ENCODE measurements around the gene PPP1R1C. TPM values are rescaled to one million over a fixed set of nuclear protein-coding genes. Genes with fewer than 3 reads are reported as not detected.

Gene PPP1R1C
- total RNA-seq, 4 donors from 2014 or later, result 0.11 TPM; not detected in 3

DNA sequence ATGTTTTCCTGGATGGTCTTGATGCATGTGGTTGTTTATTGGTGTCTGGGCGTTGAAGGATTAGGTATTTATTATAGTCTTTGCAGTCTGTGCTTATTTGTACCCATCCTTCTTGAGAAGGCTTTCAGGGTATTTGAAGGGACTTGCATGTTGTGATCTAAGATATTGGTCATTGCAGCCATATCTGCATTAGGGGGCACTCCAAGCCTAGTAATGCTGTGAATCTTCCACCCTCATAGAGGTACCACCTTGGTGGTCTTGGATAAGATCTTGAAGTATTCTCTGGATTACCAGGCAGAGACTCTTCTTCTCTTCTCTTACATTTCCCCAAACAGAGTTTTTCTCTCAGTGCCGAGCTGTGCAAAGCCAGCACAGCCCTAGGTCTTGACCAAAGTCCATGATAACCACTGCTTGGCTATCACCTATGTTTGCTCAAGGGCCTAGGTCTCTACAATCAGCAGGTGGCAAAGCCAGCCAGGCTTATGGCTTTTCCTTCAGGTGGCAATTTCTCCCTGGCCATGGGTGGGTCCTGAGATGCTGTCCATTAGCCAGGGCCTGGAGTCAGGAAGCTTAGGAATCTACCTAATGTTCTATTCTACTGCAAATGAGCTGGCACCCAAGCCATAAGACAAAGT is 15.4 kb upstream of the PPP1R1C start:
- DNase-seq (ENCODE audit: extremely low spot score), result no peak
- intact Hi-C loops (cut with DNase I), result no loop called here
- 96% methylated on average over 2 of the region's 2 CpGs for WGBS
- Histone ChIP-seq H3K27me3 (no peaks in the 10 kb centered on the region), H3K9me3 (no peaks in the 10 kb centered on the region), H3K27ac (replicated peaks in 1 of 4) (no peak overlapping the region), H3K36me3 (no peaks in the 10 kb centered on the region), H3K4me3 (no peak overlapping the region), H3K4me1 (no peaks in the 10 kb centered on the region)
- TF ChIP-seq, protein P1, sequence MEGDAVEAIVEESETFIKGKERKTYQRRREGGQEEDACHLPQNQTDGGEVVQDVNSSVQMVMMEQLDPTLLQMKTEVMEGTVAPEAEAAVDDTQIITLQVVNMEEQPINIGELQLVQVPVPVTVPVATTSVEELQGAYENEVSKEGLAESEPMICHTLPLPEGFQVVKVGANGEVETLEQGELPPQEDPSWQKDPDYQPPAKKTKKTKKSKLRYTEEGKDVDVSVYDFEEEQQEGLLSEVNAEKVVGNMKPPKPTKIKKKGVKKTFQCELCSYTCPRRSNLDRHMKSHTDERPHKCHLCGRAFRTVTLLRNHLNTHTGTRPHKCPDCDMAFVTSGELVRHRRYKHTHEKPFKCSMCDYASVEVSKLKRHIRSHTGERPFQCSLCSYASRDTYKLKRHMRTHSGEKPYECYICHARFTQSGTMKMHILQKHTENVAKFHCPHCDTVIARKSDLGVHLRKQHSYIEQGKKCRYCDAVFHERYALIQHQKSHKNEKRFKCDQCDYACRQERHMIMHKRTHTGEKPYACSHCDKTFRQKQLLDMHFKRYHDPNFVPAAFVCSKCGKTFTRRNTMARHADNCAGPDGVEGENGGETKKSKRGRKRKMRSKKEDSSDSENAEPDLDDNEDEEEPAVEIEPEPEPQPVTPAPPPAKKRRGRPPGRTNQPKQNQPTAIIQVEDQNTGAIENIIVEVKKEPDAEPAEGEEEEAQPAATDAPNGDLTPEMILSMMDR (IDR thresholded peaks at IDR 0.05), result no peak
- TF ChIP-seq EP300 (IDR thresholded peaks at IDR 0.05) (no peak), POLR2AphosphoS5 (IDR thresholded peaks at IDR 0.05) (no peak), POLR2A (IDR thresholded peaks at IDR 0.05; ENCODE audit: low read depth) (no peak)

DNA sequence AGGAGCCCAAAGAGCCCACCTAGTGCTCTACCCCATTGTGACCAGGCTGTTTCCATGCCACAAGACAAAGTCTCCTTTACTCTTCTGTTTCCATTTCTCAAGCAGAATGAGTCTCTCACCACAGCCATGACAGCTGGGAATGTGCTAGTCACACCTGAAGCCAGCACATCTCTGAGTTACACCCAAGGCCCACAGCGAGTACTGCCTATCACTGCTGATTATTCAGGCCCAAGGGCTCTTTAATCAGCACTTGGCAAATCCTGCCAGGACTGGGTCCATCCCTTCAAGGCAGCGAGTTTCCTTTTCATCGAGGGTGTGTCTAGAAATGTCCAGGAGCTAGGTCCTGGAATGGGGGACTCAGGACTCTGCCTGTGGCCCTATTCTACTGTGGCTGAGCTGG is 14.6 kb upstream of the PPP1R1C start:
- H3K36me3 ChIP-seq, result no peaks in the 10 kb centered on the region
- TF ChIP-seq, protein P1 (IDR thresholded peaks at IDR 0.05), result no peak
- TF ChIP-seq EP300 (IDR thresholded peaks at IDR 0.05), result no peak
- 75% methylated on average over 3 of the region's 3 CpGs for WGBS
- no peaks in the 10 kb centered on the region for H3K9me3 ChIP-seq
- H3K4me3 ChIP-seq, result no peak overlapping the region
- no peak for DNase-seq (ENCODE audit: extremely low spot score)
- no peaks in the 10 kb centered on the region for H3K27me3 ChIP-seq
- H3K27ac ChIP-seq (replicated peaks in 1 of 4), result no peak overlapping the region
- intact Hi-C loops (cut with DNase I), result no loop called here
- no peaks in the 10 kb centered on the region for H3K4me1 ChIP-seq

DNA sequence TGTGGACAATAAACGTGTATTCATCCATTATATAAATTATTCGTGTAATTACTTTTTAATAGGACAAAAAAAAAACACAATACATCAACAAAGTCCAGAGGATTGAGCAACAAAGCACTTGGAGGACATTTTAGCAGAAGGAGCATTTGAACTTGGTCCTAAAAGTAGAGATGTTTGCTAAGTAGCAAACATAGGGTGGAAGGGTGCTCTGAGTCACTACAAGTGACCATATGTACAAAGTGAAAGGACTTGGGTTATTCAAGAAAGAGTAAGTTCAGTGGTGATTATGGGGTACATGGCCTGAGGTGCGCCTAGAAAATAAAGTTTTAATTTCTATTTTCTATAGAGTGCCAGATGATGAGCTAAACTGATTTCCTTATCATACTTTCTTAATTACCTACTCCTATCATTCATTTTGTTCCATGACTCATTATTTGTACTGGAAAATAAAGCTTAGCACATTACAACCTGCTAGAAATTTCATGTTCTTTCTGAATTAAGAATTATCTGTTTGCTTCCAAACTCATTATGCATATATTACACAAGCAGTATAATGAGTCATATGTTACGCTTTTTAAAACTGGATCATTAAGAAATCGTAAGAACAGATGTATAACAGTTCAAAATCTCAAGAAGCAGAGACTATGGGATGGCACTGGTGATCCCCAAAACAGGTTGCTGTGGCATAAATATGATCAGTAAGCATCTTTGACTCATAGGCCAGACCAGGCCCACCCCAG is 13.1 kb upstream of the PPP1R1C start:
- intact Hi-C loops (cut with DNase I), result no loop called here

DNA sequence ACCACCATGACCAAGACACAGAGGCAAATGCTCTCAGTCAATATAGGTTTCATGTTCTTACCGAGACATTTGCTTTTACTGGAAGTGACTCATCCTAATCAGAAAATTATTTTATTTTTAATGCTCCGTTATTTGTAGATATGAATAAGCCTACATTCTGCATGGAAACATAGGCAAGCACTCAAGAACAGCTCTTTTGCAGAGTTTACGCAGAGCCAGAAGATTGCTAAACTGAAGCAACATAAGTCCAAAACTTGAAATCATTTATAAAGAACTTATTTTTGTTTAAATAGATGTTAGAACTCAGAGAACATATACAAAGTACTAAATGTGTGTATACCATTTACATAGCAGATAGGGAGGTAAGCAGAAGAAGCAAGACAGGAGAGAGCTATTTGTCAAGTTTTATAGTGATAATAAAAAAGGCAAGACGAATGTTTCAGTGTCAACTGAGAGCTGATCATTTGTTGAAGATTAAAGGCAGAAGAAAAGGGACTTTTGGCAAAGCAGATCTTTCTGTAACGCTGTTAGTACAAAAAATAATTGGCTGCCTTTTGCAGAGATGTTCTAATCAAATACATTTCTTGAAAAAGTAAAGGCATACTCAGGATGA is 12.4 kb upstream of the PPP1R1C start:
- no peak overlapping the region for H3K4me3 ChIP-seq
- H3K9me3 ChIP-seq, result no peaks in the 10 kb centered on the region
- TF ChIP-seq EP300 (IDR thresholded peaks at IDR 0.05), result no peak
- TF ChIP-seq POLR2A (IDR thresholded peaks at IDR 0.05; ENCODE audit: low read depth), result no peak
- TF ChIP-seq POLR2AphosphoS5 (IDR thresholded peaks at IDR 0.05), result no peak
- TF ChIP-seq, protein P1 (IDR thresholded peaks at IDR 0.05), result no peak
- intact Hi-C loops (cut with DNase I), result no loop called here
- H3K27ac ChIP-seq (replicated peaks in 1 of 4), result no peak overlapping the region
- H3K4me1 ChIP-seq, result no peaks in the 10 kb centered on the region
- H3K27me3 ChIP-seq, result no peaks in the 10 kb centered on the region
- DNase-seq (ENCODE audit: extremely low spot score), result no peak
- 68% methylated on average over 5 of the region's 5 CpGs for WGBS
- H3K36me3 ChIP-seq, result no peaks in the 10 kb centered on the region

More for the DNA sequence above, 13.1 kb upstream of the PPP1R1C start:
- H3K4me1 ChIP-seq, result no peaks in the 10 kb centered on the region
- no peak for DNase-seq (ENCODE audit: extremely low spot score)
- no peaks in the 10 kb centered on the region for H3K9me3 ChIP-seq
- TF ChIP-seq, protein P1 (IDR thresholded peaks at IDR 0.05), result no peak
- TF ChIP-seq POLR2AphosphoS5 (IDR thresholded peaks at IDR 0.05) (no peak), EP300 (IDR thresholded peaks at IDR 0.05) (no peak), POLR2A (IDR thresholded peaks at IDR 0.05; ENCODE audit: low read depth) (no peak)
- 92% methylated on average over 5 of the region's 5 CpGs for WGBS
- H3K36me3 ChIP-seq, result no peaks in the 10 kb centered on the region
- no peak overlapping the region for H3K4me3 ChIP-seq
- H3K27me3 ChIP-seq, result no peaks in the 10 kb centered on the region
- H3K27ac ChIP-seq (replicated peaks in 1 of 4), result no peak overlapping the region

All from esophagus muscularis mucosa (tissue), 4 donors.